T-helper 17 cell (primary cell): ENCODE data around the gene PSG11. TPM values are rescaled to one million over a fixed set of nuclear protein-coding genes. Genes with fewer than 3 reads are reported as not detected.

Experiments
- ATAC-seq: fragments of 150-1000 bp; cut with Tn5 transposase; 2 replicates; pipeline ENCODE4 v1.10.0; 2021; ENCODE audit warnings: mild to moderate bottlenecking, moderate library complexity
- DNase-seq, 3 donors: peaks; one replicate each; pipeline versions ENCODE4 v3.0.0 to v3.0.0-alpha.2; 2020 to 2021
- H3K9me3 ChIP-seq: one replicate; pipeline ENCODE4 v1.7.0; 2013; ENCODE audit warnings: low read length, mild to moderate bottlenecking; ENCODE audit not compliant: control insufficient read depth, poor library complexity, severe bottlenecking
- H3K27ac Mint-ChIP-seq: one replicate; pipeline ENCODE4 v1.8.0; 2022; ENCODE audit warnings: mild to moderate bottlenecking, moderate library complexity, mixed read lengths
- H3K27me3 Mint-ChIP-seq: one replicate; pipeline ENCODE4 v1.8.0; 2022; ENCODE audit warnings: mixed read lengths
- H3K36me3 Mint-ChIP-seq: one replicate; pipeline ENCODE4 v1.8.0; 2022; ENCODE audit warnings: low read depth, mixed read lengths
- H3K4me1 Mint-ChIP-seq: one replicate; pipeline ENCODE4 v1.8.0; 2022; ENCODE audit warnings: mild to moderate bottlenecking, mixed read lengths
- H3K4me3 Mint-ChIP-seq: one replicate; pipeline ENCODE4 v1.8.0; 2022; ENCODE audit warnings: mild to moderate bottlenecking, moderate library complexity, mixed read lengths
- total RNA-seq, 4 donors: library from RNA in 2 of 4; stranded (reverse) in 2 of 4; gene quantifications; one replicate each; pipeline ENCODE4 v1.2.3 and lab custom pipeline; 2022 to 2026

Gene PSG11
- total RNA-seq, 2 donors from 2014 or later, result 0.29 to 0.37 TPM

- Mint-ChIP-seq H3K4me3 (no peak overlapping the region), H3K36me3 (no peaks in the 10 kb centered on the region), H3K4me1 (no peaks in the 10 kb centered on the region), H3K27me3 (peaks cover 36% of the 10 kb centered on the region), H3K27ac (no peak overlapping the region)
- DNase-seq (no peak), ATAC-seq (no peak)
- H3K9me3 ChIP-seq, result no peaks in the 10 kb centered on the region
Measured at GRCh38 chr19:42965176-42965575, 61.1 kb downstream of the PSG11 start.

- Mint-ChIP-seq H3K36me3 (no peaks in the 10 kb centered on the region), H3K4me3 (no peak overlapping the region), H3K27ac (no peak overlapping the region), H3K27me3 (peaks cover 22% of the 10 kb centered on the region), H3K4me1 (no peaks in the 10 kb centered on the region)
- ATAC-seq (no peak), DNase-seq (no peak)
- no peaks in the 10 kb centered on the region for H3K9me3 ChIP-seq
Measured at GRCh38 chr19:42961119-42961518, 65.2 kb downstream of the PSG11 start.

Other genes with a start within 250 kb of the PSG11 start
- gene PSG1, start 146.8 kb downstream of the PSG11 start, total RNA-seq, result under 1 TPM; 0.63 to 0.80 TPM
- gene PSG6, start 108.6 kb downstream of the PSG11 start, total RNA-seq, result not detected
- not detected for gene PSG7, start 89.3 kb downstream of the PSG11 start, total RNA-seq
- gene PSG2, start 56.2 kb upstream of the PSG11 start, total RNA-seq, result under 1 TPM in 1 of 2 donors, not detected in 1; 0.17 TPM
- gene PSG5, start 160.1 kb upstream of the PSG11 start, total RNA-seq, result under 1 TPM in 1 of 2 donors, not detected in 1; 0.30 TPM
- under 1 TPM; 0.44 to 0.85 TPM for gene PSG4, start 179.2 kb upstream of the PSG11 start, total RNA-seq
- under 1 TPM; 0.15 to 0.23 TPM for gene PSG9, start 243.1 kb upstream of the PSG11 start, total RNA-seq